H1 (cell line): ENCODE data around the gene RNF183. TPM values are rescaled to one million over a fixed set of nuclear protein-coding genes. Genes with fewer than 3 reads are reported as not detected.

ENCODE experiments used
- CTBP2 ChIP-seq: IDR thresholded peaks from 2 replicates; pipeline ENCODE4 v1.7.0; 2011; ENCODE audit warnings: borderline replicate concordance, mild to moderate bottlenecking, moderate library complexity, mixed read lengths, low read length; ENCODE audit not compliant: insufficient read depth, insufficient read length
- SIN3A ChIP-seq, 2 experiments: IDR thresholded peaks in 1 of 2; conservative IDR thresholded peaks in 1 of 2; 2 replicates each; pipeline ENCODE4 v1.6.1; 2011 to 2012; ENCODE audit warnings: low read length in 2 of 2, improper control_type of control experiment in 1 of 2, low read depth in 1 of 2, mild to moderate bottlenecking in 1 of 2
- SRF ChIP-seq: IDR thresholded peaks from 2 replicates; pipeline ENCODE4 v1.6.1; 2011; ENCODE audit warnings: mild to moderate bottlenecking, low read depth, low read length, moderate library complexity
- SUZ12 ChIP-seq: fragments of 200-600 bp; sonication (generic); IDR thresholded peaks from 2 replicates; pipeline ENCODE4 v1.6.1; 2012; ENCODE audit warnings: mild to moderate bottlenecking, inconsistent platforms, low read length, moderate library complexity, mixed read lengths
- polyA plus RNA-seq, 7 experiments: library from polyadenylated mRNA; depleted of rRNA in 3 of 7; stranded (reverse) in 5 of 7; unstranded in 2 of 7; fragments of >200 nt in 5 of 7; fragments of 200-250 nt in 2 of 7; gene quantifications; 1 replicate in 5 of 7; 2 replicates in 1 of 7; 4 replicates in 1 of 7; pipeline versions ENCODE4 v1.2.1 to v1.2.3, GENCODE V29; 2011 to 2013; ENCODE audit warnings: missing spikeins in 2 of 7, mixed read lengths in 2 of 7
- total RNA-seq: library from RNA; stranded (reverse); fragmentation: NEBNext Ultra II Directional; extraction: Animal tissue kit (Norgen Biotek cat#: 25700); gene quantifications from 2 replicates; pipeline ENCODE4 v1.2.1, GENCODE V29; 2021

The RNF183 gene
- total and polyA plus RNA-seq, 2 of the 8 experiments (the other 6 are each of a cell fraction or from before 2014, with no cell fraction given), result 0.15 TPM; not detected in 1

- TF ChIP-seq CTBP2, result no peak
- TF ChIP-seq SRF, result no peak
- TF ChIP-seq SUZ12, result no peak
- no peak for TF ChIP-seq SIN3A (conservative IDR thresholded peaks at IDR 0.05 in 1 of 2, IDR thresholded peaks at IDR 0.05 in 1 of 2; ENCODE audit: low read depth in 1 of 2, low read length in 2 of 2)
Measured at GRCh38 chr9:113301548-113301947, 1.6 kb downstream of the RNF183 start (continued).
